ENCODE results near the gene ZNF821. TPM values are rescaled to one million over a fixed set of nuclear protein-coding genes. Genes with fewer than 3 reads are reported as not detected.

ZNF821 gene
- total RNA-seq, 1 experiment from 2014 or later = 3.4 TPM

DNA sequence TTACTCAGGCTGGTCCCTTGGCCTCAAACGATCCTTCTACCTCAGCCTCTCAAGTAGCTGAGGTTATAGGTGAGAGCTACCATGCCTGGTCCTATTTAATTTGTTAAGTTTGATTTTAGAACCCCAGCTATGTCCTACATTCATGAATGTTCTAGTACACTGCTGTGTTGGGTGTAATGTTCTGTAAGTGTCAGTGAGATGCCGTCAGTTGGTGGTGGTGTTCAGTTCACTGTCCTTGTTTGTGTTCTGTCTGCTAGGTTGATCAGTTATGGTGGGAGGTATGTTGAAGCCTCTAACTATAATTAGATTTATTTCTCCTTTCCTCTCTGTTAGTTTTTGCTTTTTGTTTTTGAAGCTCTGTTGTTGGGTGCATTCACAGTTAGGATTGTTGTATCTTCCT lies 19.6 kb upstream of the ZNF821 start:
- intact Hi-C loops (cut with micrococcal nuclease) = no loop called here
- TF ChIP-seq, protein P1, sequence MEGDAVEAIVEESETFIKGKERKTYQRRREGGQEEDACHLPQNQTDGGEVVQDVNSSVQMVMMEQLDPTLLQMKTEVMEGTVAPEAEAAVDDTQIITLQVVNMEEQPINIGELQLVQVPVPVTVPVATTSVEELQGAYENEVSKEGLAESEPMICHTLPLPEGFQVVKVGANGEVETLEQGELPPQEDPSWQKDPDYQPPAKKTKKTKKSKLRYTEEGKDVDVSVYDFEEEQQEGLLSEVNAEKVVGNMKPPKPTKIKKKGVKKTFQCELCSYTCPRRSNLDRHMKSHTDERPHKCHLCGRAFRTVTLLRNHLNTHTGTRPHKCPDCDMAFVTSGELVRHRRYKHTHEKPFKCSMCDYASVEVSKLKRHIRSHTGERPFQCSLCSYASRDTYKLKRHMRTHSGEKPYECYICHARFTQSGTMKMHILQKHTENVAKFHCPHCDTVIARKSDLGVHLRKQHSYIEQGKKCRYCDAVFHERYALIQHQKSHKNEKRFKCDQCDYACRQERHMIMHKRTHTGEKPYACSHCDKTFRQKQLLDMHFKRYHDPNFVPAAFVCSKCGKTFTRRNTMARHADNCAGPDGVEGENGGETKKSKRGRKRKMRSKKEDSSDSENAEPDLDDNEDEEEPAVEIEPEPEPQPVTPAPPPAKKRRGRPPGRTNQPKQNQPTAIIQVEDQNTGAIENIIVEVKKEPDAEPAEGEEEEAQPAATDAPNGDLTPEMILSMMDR (IDR thresholded peaks at IDR 0.05; ENCODE audit: unreplicated experiment) = no peak
- Mint-ChIP-seq H3K27me3 (ENCODE audit: insufficient read depth, unreplicated experiment) (no peaks in the 10 kb centered on the region), H3K4me3 (ENCODE audit: unreplicated experiment) (no peak overlapping the region), H3K36me3 (ENCODE audit: insufficient read depth, unreplicated experiment) (peaks cover 30% of the 10 kb centered on the region), H3K27ac (ENCODE audit: low read depth, unreplicated experiment) (no peak overlapping the region), H3K9me3 (ENCODE audit: unreplicated experiment) (no peaks in the 10 kb centered on the region), H3K4me1 (ENCODE audit: insufficient read depth, unreplicated experiment) (peaks cover 12% of the 10 kb centered on the region)
- ChIA-PET POLR2A (interaction anchor here (0.7 to 0.9 kb wide), 4 partner anchors 9 to 32 kb away, joined by 3 read pairs; partner anchors contain the start of genes IST1 and ZNF821), CTCF (interaction anchor here (0.5 to 0.8 kb wide), 2 partner anchors 21 to 22 kb away, joined by 3 read pairs; no protein-coding TSS in a partner anchor)
- BruUV-seq (replicated peaks) = no TSS peak
- no peak for DNase-seq (ENCODE audit: unreplicated experiment)

DNA sequence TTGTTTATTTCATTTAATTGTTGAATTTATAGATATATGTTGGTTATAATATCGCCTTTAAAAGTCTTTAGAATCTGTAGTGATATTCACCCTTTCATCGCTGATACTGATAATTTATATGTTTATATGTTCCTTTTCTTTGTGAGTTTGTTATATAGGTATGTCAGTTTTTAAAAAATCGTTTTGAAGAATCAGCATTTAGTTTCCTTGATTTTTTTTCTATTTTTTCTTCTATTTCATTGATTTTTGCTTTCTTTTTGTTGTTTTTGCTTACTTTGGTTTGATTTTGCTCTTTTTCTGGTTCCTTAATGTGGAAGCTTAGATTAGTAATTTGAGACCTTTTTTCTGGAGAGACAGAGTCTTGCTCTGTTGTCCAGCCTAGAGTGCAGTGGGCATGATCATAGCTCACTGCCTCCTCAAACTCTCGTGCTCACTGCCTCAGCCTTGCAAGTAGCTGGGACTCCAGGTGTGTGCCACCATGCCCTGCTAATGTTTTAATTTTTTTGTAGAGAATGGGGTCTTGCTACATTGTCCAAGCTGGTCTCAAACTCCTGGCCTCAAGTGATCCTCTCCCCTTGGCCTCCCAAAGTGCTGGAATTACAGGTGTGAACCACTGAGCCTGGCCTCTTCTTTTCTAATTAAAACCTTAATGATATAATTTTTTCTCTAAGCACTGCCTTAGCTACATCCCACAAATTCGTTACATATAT lies 18.8 kb upstream of the ZNF821 start:
- BruUV-seq (replicated peaks) = no TSS peak
- DNase-seq (ENCODE audit: unreplicated experiment) = no peak
- peaks cover 12% of the 10 kb centered on the region for H3K4me1 Mint-ChIP-seq (ENCODE audit: insufficient read depth, unreplicated experiment)
- H3K4me3 Mint-ChIP-seq (ENCODE audit: unreplicated experiment) = no peak overlapping the region
- H3K36me3 Mint-ChIP-seq (ENCODE audit: insufficient read depth, unreplicated experiment) = peaks cover 27% of the 10 kb centered on the region
- intact Hi-C loops (cut with micrococcal nuclease) = no loop called here
- TF ChIP-seq, protein P1 (IDR thresholded peaks at IDR 0.05; ENCODE audit: unreplicated experiment) = no peak
- CTCF ChIA-PET = interaction anchor here (0.8 kb wide), 2 partner anchors 21 to 1090 kb away, joined by 3 to 8 read pairs; no protein-coding TSS in a partner anchor
- no peak overlapping the region for H3K27ac Mint-ChIP-seq (ENCODE audit: low read depth, unreplicated experiment)
- H3K9me3 Mint-ChIP-seq (ENCODE audit: unreplicated experiment) = no peaks in the 10 kb centered on the region
- POLR2A ChIA-PET = interaction anchor here (0.6 to 1.2 kb wide), 5 partner anchors 8 to 1449 kb away, joined by 3 to 4 read pairs (median 3); partner anchors contain the start of genes IST1 and ZNF821
- no peaks in the 10 kb centered on the region for H3K27me3 Mint-ChIP-seq (ENCODE audit: insufficient read depth, unreplicated experiment)

DNA sequence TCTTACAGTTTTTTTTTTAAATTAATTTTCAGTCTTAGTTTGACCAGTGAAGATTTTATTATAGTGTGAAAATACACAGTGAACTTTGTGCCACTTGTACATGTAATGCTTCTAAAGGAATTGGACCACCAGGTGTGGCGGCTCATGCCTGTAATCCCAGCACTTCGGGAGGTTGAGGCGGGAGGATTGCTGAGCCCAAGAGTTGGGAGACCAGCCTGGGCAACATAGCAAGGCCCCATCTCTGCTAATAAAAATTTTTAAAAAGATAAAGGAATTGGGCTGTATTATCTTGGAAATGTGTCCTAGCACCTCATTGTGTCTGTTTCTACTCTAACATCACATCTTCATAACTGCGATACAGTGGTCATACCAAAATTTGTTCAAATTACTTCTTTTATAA lies 15.2 kb upstream of the ZNF821 start:
- no peaks in the 10 kb centered on the region for H3K27me3 Mint-ChIP-seq (ENCODE audit: insufficient read depth, unreplicated experiment)
- TF ChIP-seq, protein P1 (IDR thresholded peaks at IDR 0.05; ENCODE audit: unreplicated experiment) = no peak
- POLR2A ChIA-PET = interaction anchor here (0.7 to 7.8 kb wide), 2 partner anchors 15 to 36 kb away, joined by 3 to 141 read pairs; partner anchors contain the start of gene ZNF821
- H3K4me1 Mint-ChIP-seq (ENCODE audit: insufficient read depth, unreplicated experiment) = peaks cover 17% of the 10 kb centered on the region
- peaks cover 10% of the 10 kb centered on the region for H3K36me3 Mint-ChIP-seq (ENCODE audit: insufficient read depth, unreplicated experiment)
- H3K4me3 Mint-ChIP-seq (ENCODE audit: unreplicated experiment) = no peak overlapping the region
- CTCF ChIA-PET = interaction anchor here (0.6 to 1.3 kb wide), 2 partner anchors 91 to 116 kb away, joined by 3 read pairs; no protein-coding TSS in a partner anchor
- no peak for DNase-seq (ENCODE audit: unreplicated experiment)
- H3K27ac Mint-ChIP-seq (ENCODE audit: low read depth, unreplicated experiment) = no peak overlapping the region
- intact Hi-C loops (cut with micrococcal nuclease) = loop anchor here (10.0 kb wide), 1 partner anchor 196 kb away; the partner anchor contains the start of genes DHX38 and TXNL4B
- no TSS peak for BruUV-seq (replicated peaks)
- H3K9me3 Mint-ChIP-seq (ENCODE audit: unreplicated experiment) = no peaks in the 10 kb centered on the region

DNA sequence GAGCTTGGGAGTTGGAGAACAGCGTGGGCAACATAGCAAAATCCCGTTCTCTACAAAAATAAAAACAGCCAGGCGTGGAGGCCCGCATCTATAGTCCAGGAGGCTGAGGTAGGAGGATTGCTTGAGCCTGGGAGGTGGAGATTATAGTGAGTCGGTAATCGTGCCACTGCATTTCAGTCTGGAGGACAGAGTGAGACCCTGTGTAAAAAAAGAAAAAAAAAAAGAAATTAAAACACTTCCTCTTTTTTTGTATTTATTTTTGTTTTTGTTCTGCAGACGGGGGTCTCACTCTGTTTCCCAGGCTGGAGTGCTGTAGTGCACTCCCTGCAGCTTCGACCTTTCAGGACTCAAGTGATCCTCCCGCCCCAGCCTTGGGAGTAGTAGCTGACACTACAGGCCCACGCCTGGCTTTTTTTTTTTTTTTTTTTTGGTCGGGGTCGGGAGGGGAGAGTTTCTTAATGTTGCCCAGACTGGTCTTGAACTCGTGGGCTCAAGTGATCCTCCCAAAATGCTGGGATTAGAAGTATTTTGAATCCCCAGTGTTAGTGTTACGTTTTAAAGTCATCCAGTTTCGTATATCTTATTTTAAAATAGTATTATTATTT lies 12.9 kb upstream of the ZNF821 start:
- intact Hi-C loops (cut with micrococcal nuclease) = loop anchor here (10.0 kb wide), 1 partner anchor 198 kb away; the partner anchor contains the start of genes DHX38 and TXNL4B
- POLR2A ChIA-PET = interaction anchor here (0.7 to 7.8 kb wide), 19 partner anchors 8 to 1185 kb away, joined by 3 to 141 read pairs (median 7); partner anchors contain the start of genes AP1G1, ATXN1L, DHX38 and TXNL4B

More for the DNA sequence above, 12.9 kb upstream of the ZNF821 start:
- Mint-ChIP-seq H3K4me1 (ENCODE audit: insufficient read depth, unreplicated experiment) (peaks cover 12% of the 10 kb centered on the region), H3K27ac (ENCODE audit: low read depth, unreplicated experiment) (peak overlapping the region; percentile 96), H3K36me3 (ENCODE audit: insufficient read depth, unreplicated experiment) (peaks cover 10% of the 10 kb centered on the region), H3K27me3 (ENCODE audit: insufficient read depth, unreplicated experiment) (no peaks in the 10 kb centered on the region), H3K4me3 (ENCODE audit: unreplicated experiment) (peak overlapping the region; percentile 87), H3K9me3 (ENCODE audit: unreplicated experiment) (no peaks in the 10 kb centered on the region)
- CTCF ChIA-PET = interaction anchor here (0.8 to 2.7 kb wide), 4 partner anchors 8 to 64 kb away, joined by 3 to 23 read pairs (median 8); no protein-coding TSS in a partner anchor
- TF ChIP-seq, protein P1 (IDR thresholded peaks at IDR 0.05; ENCODE audit: unreplicated experiment) = no peak
- BruUV-seq (replicated peaks) = no TSS peak
- no peak for DNase-seq (ENCODE audit: unreplicated experiment)
